Fibroblast of lung (primary cell): ENCODE results near the gene LYSMD2.

Experiments used
- CTCF ChIP-seq, 2 donors: IDR thresholded peaks in 1 of 2; conservative IDR thresholded peaks in 1 of 2; 1 replicate in 1 of 2; 2 replicates in 1 of 2; pipeline ENCODE4 v1.5.1; 2011 to 2012; ENCODE audit warnings: low read length in 2 of 2, control low read depth in 1 of 2, inconsistent platforms in 1 of 2, low read depth in 1 of 2, mild to moderate bottlenecking in 1 of 2
- EZH2 ChIP-seq: IDR thresholded peaks from 2 replicates; pipeline ENCODE4 v1.5.1; 2012; ENCODE audit warnings: low read length, control low read depth, mild to moderate bottlenecking; ENCODE audit errors: missing control alignments

- no peak for TF ChIP-seq CTCF (conservative IDR thresholded peaks at IDR 0.05 in 1 of 2, IDR thresholded peaks at IDR 0.05 in 1 of 2; ENCODE audit: low read depth in 1 of 2, low read length in 2 of 2)
- no peak for TF ChIP-seq EZH2
These were observed 33.4 kb upstream of the LYSMD2 start for GRCh38 chr15:51770902-51771301.
